B cell (primary cell): ENCODE data around the gene PTPRF. TPM values are rescaled to one million over a fixed set of nuclear protein-coding genes. Genes with fewer than 3 reads are reported as not detected.

Experiments used
- ATAC-seq: fragments of 200-7000 bp; cut with Tn5 transposase; one replicate; pipeline ENCODE4 v1.10.0; 2021; ENCODE audit warnings: low read depth, mild to moderate bottlenecking, moderate number of reproducible peaks, moderate library complexity
- CTCF ChIA-PET: fragments of 350-600 bp; sonication (Branson Sonifier 250); formaldehyde crosslinking; loops from one replicate; lab custom pipeline; 2021; ENCODE audit warnings: antibody characterized with exemption, inconsistent platforms; lab: Charles Lee
- POLR2A ChIA-PET: fragments of 350-600 bp; sonication (Branson Sonifier 250); formaldehyde crosslinking; loops from one replicate; lab custom pipeline; 2021; ENCODE audit warnings: antibody characterized with exemption; lab: Charles Lee
- DNase-seq: peaks from one replicate; pipeline ENCODE4 v3.0.0; 2013
- H2AFZ ChIP-seq: 2 replicates; pipeline ENCODE4 v1.6.1; 2012; ENCODE audit warnings: mild to moderate bottlenecking, low read depth, low read length; ENCODE audit not compliant: insufficient read depth, poor library complexity, severe bottlenecking
- H3K27ac ChIP-seq, 2 donors: 1 replicate in 1 of 2; 2 replicates in 1 of 2; pipeline ENCODE4 v1.5.1; 2012 to 2013; ENCODE audit warnings: low read length in 2 of 2, mild to moderate bottlenecking in 2 of 2, moderate library complexity in 1 of 2
- H3K27me3 ChIP-seq, 4 experiments: fragments of 200-600 bp in 1 of 4; sonication (generic) in 1 of 4; replicated peaks in 1 of 4; 1 replicate in 2 of 4; 2 replicates in 2 of 4; pipeline versions ENCODE4 v1.6.1 to v1.7.0; 2013 to 2016; ENCODE audit warnings: low read length in 3 of 4, mild to moderate bottlenecking in 2 of 4, mixed read lengths in 1 of 4, moderate library complexity in 1 of 4; ENCODE audit not compliant: insufficient read depth in 4 of 4, control insufficient read depth in 3 of 4; ENCODE audit errors: control extremely low read depth in 1 of 4
- H3K36me3 ChIP-seq, 2 experiments: replicated peaks in 1 of 2; 1 replicate in 1 of 2; 2 replicates in 1 of 2; pipeline versions ENCODE4 v1.6.1 to v1.7.1; 2013; ENCODE audit warnings: low read length in 1 of 2; ENCODE audit not compliant: insufficient read depth in 2 of 2, control insufficient read depth in 1 of 2; ENCODE audit errors: control extremely low read depth in 1 of 2, extremely low read depth in 1 of 2
- H3K4me1 ChIP-seq, 2 donors: fragments of 200-600 bp in 1 of 2; sonication (generic) in 1 of 2; 1 replicate in 1 of 2; 2 replicates in 1 of 2; pipeline versions ENCODE4 v1.5.1 to v1.6.1; 2013 to 2017; ENCODE audit warnings: low read length in 2 of 2; ENCODE audit not compliant: control insufficient read depth in 2 of 2, insufficient read depth in 2 of 2
- H3K4me2 ChIP-seq: replicated peaks from 2 replicates; pipeline ENCODE3; 2012; ENCODE audit warnings: mild to moderate bottlenecking, low read depth, low read length; ENCODE audit not compliant: poor library complexity, severe bottlenecking
- H3K4me3 ChIP-seq, 5 experiments: fragments of 200-600 bp in 1 of 5; sonication (generic) in 1 of 5; 1 replicate in 3 of 5; 2 replicates in 2 of 5; pipeline versions ENCODE4 v1.5.1 to v1.7.0; 2011 to 2016; ENCODE audit warnings: low read length in 4 of 5, mild to moderate bottlenecking in 4 of 5, low read depth in 2 of 5, control low read depth in 1 of 5, moderate library complexity in 1 of 5; ENCODE audit not compliant: insufficient read depth in 1 of 5; ENCODE audit errors: control extremely low read depth in 1 of 5, extremely low read depth in 1 of 5
- H3K79me2 ChIP-seq: fragments of 200-600 bp; sonication (generic); one replicate; pipeline ENCODE4 v1.6.0; 2016; ENCODE audit warnings: low read length; ENCODE audit not compliant: control insufficient read depth, insufficient read depth
- H3K9ac ChIP-seq: fragments of 200-600 bp; sonication (generic); 2 replicates; pipeline ENCODE4 v1.6.1; 2017; ENCODE audit warnings: mild to moderate bottlenecking, low read length, moderate library complexity
- H3K9me3 ChIP-seq, 3 donors: one replicate each; pipeline versions ENCODE4 v1.6.1 to v1.7.1; 2013; ENCODE audit warnings: low read length in 2 of 3; ENCODE audit not compliant: control insufficient read depth in 2 of 3, insufficient read depth in 1 of 3; ENCODE audit errors: control extremely low read depth in 1 of 3
- H4K20me1 ChIP-seq: 2 replicates; pipeline ENCODE4 v1.6.0; 2012; ENCODE audit warnings: mild to moderate bottlenecking, low read length; ENCODE audit not compliant: insufficient read depth, control insufficient read depth, poor library complexity, severe bottlenecking
- H3K27ac Mint-ChIP-seq: one replicate; pipeline ENCODE4 v1.8.0; 2021; ENCODE audit warnings: mixed read lengths
- H3K27me3 Mint-ChIP-seq: one replicate; pipeline ENCODE4 v1.8.0; 2021; ENCODE audit warnings: mixed read lengths
- H3K4me1 Mint-ChIP-seq: one replicate; pipeline ENCODE4 v1.8.0; 2021; ENCODE audit warnings: mixed read lengths
- H3K4me3 Mint-ChIP-seq: one replicate; pipeline ENCODE4 v1.8.0; 2021; ENCODE audit warnings: mixed read lengths
- H3K9me3 Mint-ChIP-seq: one replicate; pipeline ENCODE4 v1.8.0; 2022; ENCODE audit warnings: mixed read lengths; ENCODE audit not compliant: insufficient read depth
- CTCF ChIP-seq: fragments of 200-600 bp; IDR thresholded peaks from one replicate; pipeline ENCODE4 v1.8.0; 2022; ENCODE audit warnings: antibody characterized with exemption, mild to moderate bottlenecking
- EZH2 ChIP-seq: IDR thresholded peaks from 2 replicates; pipeline ENCODE4 v1.6.1; 2012; ENCODE audit warnings: borderline replicate concordance, low read depth, mild to moderate bottlenecking, moderate library complexity, low read length; ENCODE audit not compliant: insufficient read depth, poor library complexity, severe bottlenecking
- WGBS: methylation state at CpG from one replicate; pipeline ENCODE4 v1.1.5; 2013; ENCODE audit warnings: missing lambda C conversion rate; ENCODE audit not compliant: insufficient coverage; 5-methylcytosine and 5-hydroxymethylcytosine counted together
- intact Hi-C: fragments of 100-400 bp; cut with micrococcal nuclease; formaldehyde crosslinking; loops from one replicate; pipeline ENCODE4 v1.10.0; 2022
- polyA plus RNA-seq: library from polyadenylated mRNA; depleted of rRNA; stranded (reverse); fragments of >200 nt; gene quantifications from 2 replicates; pipeline ENCODE4 v1.2.3, GENCODE V29; 2012
- total RNA-seq, 2 donors: library from RNA; stranded (reverse); fragments of 120-200 nt in 1 of 2; gene quantifications; 1 replicate in 1 of 2; 2 replicates in 1 of 2; pipeline versions ENCODE4 v1.2.3 to v1.2.4, GENCODE V29; 2013 to 2022

PTPRF gene
- total and polyA plus RNA-seq, 2 donors (not counting 1 experiment from before 2014, with no cell fraction given): 0.07 to 0.13 TPM

- Mint-ChIP-seq H3K9me3 (no peaks in the 10 kb centered on the region), H3K4me3 (no peak overlapping the region), H3K27me3 (no peaks in the 10 kb centered on the region), H3K4me1 (no peaks in the 10 kb centered on the region), H3K27ac (no peak overlapping the region)
- CTCF ChIA-PET: no interaction called here
- no peak for DNase-seq
- H3K4me2 ChIP-seq: no peak overlapping the region
- POLR2A ChIA-PET: no interaction called here
- H3K9ac ChIP-seq: no peak overlapping the region
- H3K27ac ChIP-seq: no peak overlapping the region
- no peaks in the 10 kb centered on the region for H3K36me3 ChIP-seq
- TF ChIP-seq EZH2 (no peak), CTCF (no peak)
- H3K27me3 ChIP-seq: no peaks in the 10 kb centered on the region
- H3K4me3 ChIP-seq: no peak overlapping the region
- no peaks in the 10 kb centered on the region for H3K79me2 ChIP-seq
- intact Hi-C loops: no loop called here
- no peaks in the 10 kb centered on the region for H3K9me3 ChIP-seq
- H2AFZ ChIP-seq: no peak overlapping the region
- H3K4me1 ChIP-seq: peaks cover 0 to 7% of the 10 kb centered on the region in 2 donors
- 98% methylated on average over 9 of the region's 11 CpGs for WGBS
- H4K20me1 ChIP-seq: no peaks in the 10 kb centered on the region
- ATAC-seq: no peak
These were observed 42.5 kb downstream of the PTPRF start for GRCh38 chr1:43573066-43573800.

- no peaks in the 10 kb centered on the region for H3K4me1 Mint-ChIP-seq
- H3K27ac Mint-ChIP-seq: no peak overlapping the region
- H3K27me3 Mint-ChIP-seq: no peaks in the 10 kb centered on the region
- 100% methylated on average over 4 of the region's 7 CpGs for WGBS
- H3K4me2 ChIP-seq: no peak overlapping the region
- no peak for TF ChIP-seq EZH2
- H3K27me3 ChIP-seq: no peaks in the 10 kb centered on the region
- no peaks in the 10 kb centered on the region for H3K9me3 Mint-ChIP-seq
- H3K27ac ChIP-seq: no peak overlapping the region
- H3K79me2 ChIP-seq: no peaks in the 10 kb centered on the region
- ChIA-PET CTCF (no interaction called here), POLR2A (no interaction called here)
- H3K4me3 Mint-ChIP-seq: no peak overlapping the region
- no peak overlapping the region for H3K9ac ChIP-seq
- H3K4me1 ChIP-seq: no peaks in the 10 kb centered on the region
- H3K36me3 ChIP-seq: no peaks in the 10 kb centered on the region
- H4K20me1 ChIP-seq: no peaks in the 10 kb centered on the region
- H2AFZ ChIP-seq: no peak overlapping the region
- ATAC-seq: no peak
- intact Hi-C loops: no loop called here
- H3K9me3 ChIP-seq: no peaks in the 10 kb centered on the region
- no peak for DNase-seq
- no peak overlapping the region for H3K4me3 ChIP-seq
These were observed 45.8 kb downstream of the PTPRF start for GRCh38 chr1:43576521-43576920.
